Parathyroid adenoma (tissue), 2 donors: Measurements from ENCODE around the gene NPAS3.

Source experiments
- H2AFZ ChIP-seq: fragments of 300-600 bp; sonication (generic); one replicate; pipeline ENCODE4 v1.7.0; 2017; ENCODE audit warnings: antibody characterized with exemption, mild to moderate bottlenecking
- H3K27ac ChIP-seq: fragments of 300-600 bp; sonication (generic); one replicate; pipeline ENCODE4 v1.7.0; 2017
- H3K27me3 ChIP-seq: fragments of 300-600 bp; sonication (generic); one replicate; pipeline ENCODE4 v1.7.0; 2017; ENCODE audit warnings: low read length; ENCODE audit not compliant: control insufficient read depth, insufficient read depth
- H3K36me3 ChIP-seq: fragments of 300-600 bp; sonication (generic); one replicate; pipeline ENCODE4 v1.7.0; 2017; ENCODE audit warnings: low read length; ENCODE audit not compliant: control insufficient read depth, insufficient read depth
- H3K4me1 ChIP-seq: fragments of 300-600 bp; sonication (generic); one replicate; pipeline ENCODE4 v1.7.0; 2017; ENCODE audit warnings: control low read depth
- H3K4me2 ChIP-seq: fragments of 300-600 bp; sonication (generic); one replicate; pipeline ENCODE4 v1.7.0; 2017; ENCODE audit warnings: low read length
- H3K4me3 ChIP-seq: fragments of 300-600 bp; sonication (generic); one replicate; pipeline ENCODE4 v1.7.0; 2017; ENCODE audit warnings: low read depth, low read length
- H3K79me2 ChIP-seq: fragments of 300-600 bp; sonication (generic); one replicate; pipeline ENCODE4 v1.7.0; 2017; ENCODE audit warnings: control low read depth
- H3K9ac ChIP-seq: fragments of 300-600 bp; sonication (generic); one replicate; pipeline ENCODE4 v1.7.0; 2017; ENCODE audit warnings: mild to moderate bottlenecking
- H3K9me3 ChIP-seq: fragments of 300-600 bp; sonication (generic); one replicate; pipeline ENCODE4 v1.7.0; 2017; ENCODE audit warnings: low read length; ENCODE audit not compliant: control insufficient read depth
- CTCF ChIP-seq: fragments of 300-600 bp; sonication (generic); IDR thresholded peaks from one replicate; pipeline ENCODE4 v1.7.0; 2017; ENCODE audit warnings: antibody characterized with exemption, mild to moderate bottlenecking
- donor health status: primary hyperparathyroidism.

NPAS3 gene

GRCh38 chr14:33553706-33554278 is 615.1 kb downstream of the NPAS3 start:
- TF ChIP-seq CTCF: no peak
- Histone ChIP-seq H3K27ac (no peak overlapping the region), H2AFZ (no peak overlapping the region), H3K4me2 (no peak overlapping the region), H3K9me3 (no peaks in the 10 kb centered on the region), H3K4me3 (no peak overlapping the region), H3K36me3 (no peaks in the 10 kb centered on the region), H3K4me1 (no peaks in the 10 kb centered on the region), H3K27me3 (no peaks in the 10 kb centered on the region), H3K9ac (no peak overlapping the region), H3K79me2 (no peaks in the 10 kb centered on the region)

- no peak for TF ChIP-seq CTCF
- no peaks in the 10 kb centered on the region for H3K79me2 ChIP-seq
- no peak overlapping the region for H3K27ac ChIP-seq
- no peak overlapping the region for H3K4me3 ChIP-seq
- H3K4me2 ChIP-seq: no peak overlapping the region
- H3K27me3 ChIP-seq: no peaks in the 10 kb centered on the region
- H2AFZ ChIP-seq: no peak overlapping the region
- H3K36me3 ChIP-seq: no peaks in the 10 kb centered on the region
- no peaks in the 10 kb centered on the region for H3K4me1 ChIP-seq
- H3K9ac ChIP-seq: no peak overlapping the region
- no peaks in the 10 kb centered on the region for H3K9me3 ChIP-seq
Measured at GRCh38 chr14:33554988-33555387, 616.3 kb downstream of the NPAS3 start.

- Histone ChIP-seq H3K9me3 (no peaks in the 10 kb centered on the region), H3K79me2 (no peaks in the 10 kb centered on the region), H3K27ac (no peak overlapping the region), H3K4me3 (no peak overlapping the region), H3K4me1 (no peaks in the 10 kb centered on the region), H3K27me3 (no peaks in the 10 kb centered on the region), H3K36me3 (no peaks in the 10 kb centered on the region), H3K4me2 (no peak overlapping the region), H3K9ac (no peak overlapping the region), H2AFZ (no peak overlapping the region)
- TF ChIP-seq CTCF: no peak
Measured at GRCh38 chr14:33555710-33556350, 617.2 kb downstream of the NPAS3 start.

- H3K4me3 ChIP-seq: no peak overlapping the region
- no peak overlapping the region for H3K4me2 ChIP-seq
- H3K79me2 ChIP-seq: no peaks in the 10 kb centered on the region
- H3K9ac ChIP-seq: no peak overlapping the region
- no peaks in the 10 kb centered on the region for H3K4me1 ChIP-seq
- no peak for TF ChIP-seq CTCF
- no peak overlapping the region for H3K27ac ChIP-seq
- no peaks in the 10 kb centered on the region for H3K36me3 ChIP-seq
- no peaks in the 10 kb centered on the region for H3K27me3 ChIP-seq
- H3K9me3 ChIP-seq: no peaks in the 10 kb centered on the region
- no peak overlapping the region for H2AFZ ChIP-seq
Measured at GRCh38 chr14:33556382-33557121, 617.9 kb downstream of the NPAS3 start.
